ENCODE results near the gene RPP40. TPM values are rescaled to one million over a fixed set of nuclear protein-coding genes. Genes with fewer than 3 reads are reported as not detected.

RPP40 gene
- polyA plus RNA-seq, 3 donors, result 1.7 to 11.1 (median 7.4) TPM

GRCh38 chr6:5020142-5020541 lies 16.3 kb upstream of the RPP40 start:
- no peak overlapping the region for H3K27ac ChIP-seq (ENCODE audit: low read depth in 1 of 2, low read length in 2 of 2)
- 100% methylated on average over 7 of the region's 8 CpGs for WGBS (ENCODE audit: insufficient coverage)
- no peaks in the 10 kb centered on the region for H3K79me2 ChIP-seq (ENCODE audit: insufficient read depth, low read length)
- Mint-ChIP-seq H3K36me3 (no peaks in the 10 kb centered on the region), H3K27ac (no peak overlapping the region), H3K27me3 (ENCODE audit: low read depth in 3 of 3) (peaks cover 0 to 4% (median 1%) of the 10 kb centered on the region in 3 donors), H3K9me3 (peaks cover 2 to 13% (median 8%) of the 10 kb centered on the region in 7 donors), H3K4me1 (peaks cover 3% of the 10 kb centered on the region), H3K4me3 (no peak overlapping the region)
- no peak overlapping the region for H3K9ac ChIP-seq (ENCODE audit: insufficient read depth, low read length, poor library complexity, severe bottlenecking)
- no peak for TF ChIP-seq CTCF (IDR thresholded peaks at IDR 0.05)
- DNase-seq, result no peak
- no peak overlapping the region for H3K4me3 ChIP-seq (replicated peaks in 1 of 3; ENCODE audit: low read depth in 2 of 3, low read length in 3 of 3)
- no peaks in the 10 kb centered on the region for H4K20me1 ChIP-seq (ENCODE audit: insufficient read depth, low read length)
- no peak overlapping the region for H3K4me2 ChIP-seq (replicated peaks; ENCODE audit: extremely low read depth, low read length, poor library complexity, severe bottlenecking)
- H3K36me3 ChIP-seq (replicated peaks in 1 of 2; ENCODE audit: control insufficient read depth in 1 of 2, insufficient read depth in 2 of 2, low read length in 2 of 2), result no peaks in the 10 kb centered on the region
- H3K9me3 ChIP-seq (replicated peaks in 1 of 2; ENCODE audit: control insufficient read depth in 1 of 2, insufficient read depth in 1 of 2, low read length in 2 of 2), result no peaks in the 10 kb centered on the region
- no peaks in the 10 kb centered on the region for H3K4me1 ChIP-seq (ENCODE audit: control insufficient read depth in 1 of 2, insufficient read depth in 2 of 2, low read length in 2 of 2)
- intact Hi-C loops (cut with micrococcal nuclease), result no loop called here
- H3K27me3 ChIP-seq (ENCODE audit: control insufficient read depth in 2 of 2, insufficient read depth in 2 of 2, low read length in 2 of 2), result no peaks in the 10 kb centered on the region
- H2AFZ ChIP-seq (ENCODE audit: insufficient read depth, low read depth, low read length, poor library complexity, severe bottlenecking), result no peak overlapping the region

- no peak overlapping the region for H3K9ac ChIP-seq (ENCODE audit: insufficient read depth, low read length, poor library complexity, severe bottlenecking)
- no peaks in the 10 kb centered on the region for H4K20me1 ChIP-seq (ENCODE audit: insufficient read depth, low read length)
- H3K27me3 Mint-ChIP-seq (ENCODE audit: low read depth in 3 of 3), result peaks cover 0 to 4% (median 0%) of the 10 kb centered on the region in 3 donors
- no peak overlapping the region for H3K27ac ChIP-seq (ENCODE audit: low read depth in 1 of 2, low read length in 2 of 2)
- H3K9me3 Mint-ChIP-seq, result peaks cover 2 to 15% (median 9%) of the 10 kb centered on the region in 7 donors
- no peak overlapping the region for H3K4me2 ChIP-seq (replicated peaks; ENCODE audit: extremely low read depth, low read length, poor library complexity, severe bottlenecking)
- intact Hi-C loops (cut with micrococcal nuclease), result no loop called here
- no peak for TF ChIP-seq CTCF (IDR thresholded peaks at IDR 0.05)
- H2AFZ ChIP-seq (ENCODE audit: insufficient read depth, low read depth, low read length, poor library complexity, severe bottlenecking), result no peak overlapping the region
- no CpG with 5 or more reads among the region's 1 CpG for WGBS (ENCODE audit: insufficient coverage)
- no peak overlapping the region for H3K4me3 Mint-ChIP-seq
- no peaks in the 10 kb centered on the region for H3K27me3 ChIP-seq (ENCODE audit: control insufficient read depth in 2 of 2, insufficient read depth in 2 of 2, low read length in 2 of 2)
- H3K4me1 Mint-ChIP-seq, result no peaks in the 10 kb centered on the region
- no peaks in the 10 kb centered on the region for H3K79me2 ChIP-seq (ENCODE audit: insufficient read depth, low read length)
- no peak overlapping the region for H3K27ac Mint-ChIP-seq
- DNase-seq, result no peak
- no peaks in the 10 kb centered on the region for H3K4me1 ChIP-seq (ENCODE audit: control insufficient read depth in 1 of 2, insufficient read depth in 2 of 2, low read length in 2 of 2)
- H3K36me3 ChIP-seq (replicated peaks in 1 of 2; ENCODE audit: control insufficient read depth in 1 of 2, insufficient read depth in 2 of 2, low read length in 2 of 2), result no peaks in the 10 kb centered on the region
- no peak overlapping the region for H3K4me3 ChIP-seq (replicated peaks in 1 of 3; ENCODE audit: low read depth in 2 of 3, low read length in 3 of 3)
- no peaks in the 10 kb centered on the region for H3K9me3 ChIP-seq (replicated peaks in 1 of 2; ENCODE audit: control insufficient read depth in 1 of 2, insufficient read depth in 1 of 2, low read length in 2 of 2)
- H3K36me3 Mint-ChIP-seq, result no peaks in the 10 kb centered on the region
These were observed 10.3 kb upstream of the RPP40 start for GRCh38 chr6:5014072-5014561.
